Stimulated activated naive CD4-positive, alpha-beta T cell treated with Interleukin-2 at 50 U/mL for 16 hours (primary cell): ENCODE measurements around the gene CTSO.
"Not testable (repeated sequence)": the region's sequence is repeated elsewhere in the genome, so short reads cannot be mapped to it uniquely, and the experiment has no call there.

ENCODE experiments used
- DNase-seq: peaks from one replicate; lab custom pipeline; 2025; lab: John Stamatoyannopoulos, UW

The CTSO gene

DNA sequence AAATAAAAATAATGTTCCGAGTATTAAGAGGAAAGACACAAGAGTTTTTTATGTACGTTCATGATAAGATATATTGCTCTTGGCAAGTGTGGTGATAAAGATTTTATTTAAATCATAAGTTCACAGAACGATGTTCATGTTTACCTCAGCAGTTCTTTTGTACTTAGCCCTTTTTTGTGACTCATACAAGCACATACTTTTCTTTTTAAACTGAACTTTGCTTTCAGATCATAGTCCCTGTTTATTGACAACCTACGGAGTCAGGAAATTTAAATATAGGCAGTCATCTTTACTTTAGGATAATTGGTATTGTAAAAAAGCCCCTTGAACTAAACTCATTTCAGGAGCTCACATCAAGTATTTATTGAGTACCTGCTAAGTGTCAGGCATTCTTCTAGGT lies 1.3 kb upstream of the CTSO start:
- DNase-seq = no peak

DNA sequence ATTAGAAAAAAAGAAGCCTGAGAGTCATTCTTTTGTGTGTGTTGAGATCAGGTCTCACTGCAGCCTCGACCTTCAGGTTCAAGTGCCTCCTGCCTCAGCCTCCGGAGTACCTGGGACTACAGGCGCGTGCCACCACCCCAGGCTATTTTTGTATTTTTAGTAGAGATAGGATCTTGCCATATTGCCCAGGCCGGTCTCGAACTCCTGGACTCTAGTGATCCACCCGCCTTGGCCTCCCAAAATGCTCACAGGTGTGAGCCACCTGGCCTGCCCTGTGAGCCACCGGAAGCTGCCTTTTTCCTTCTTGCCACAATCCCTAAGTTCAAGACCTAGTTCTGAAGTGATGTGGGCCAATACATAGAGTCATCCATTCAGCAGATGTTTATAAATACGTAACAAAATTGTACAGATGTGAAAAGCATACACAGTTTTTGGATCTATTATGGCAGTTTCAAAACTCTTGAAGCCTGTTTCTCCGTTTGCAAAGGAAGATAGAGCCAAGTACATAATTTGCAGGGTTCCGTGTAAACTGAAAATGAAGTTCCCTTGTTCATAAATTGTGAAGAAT lies 536 bp upstream of the CTSO start:
- DNase-seq = no peak

DNA sequence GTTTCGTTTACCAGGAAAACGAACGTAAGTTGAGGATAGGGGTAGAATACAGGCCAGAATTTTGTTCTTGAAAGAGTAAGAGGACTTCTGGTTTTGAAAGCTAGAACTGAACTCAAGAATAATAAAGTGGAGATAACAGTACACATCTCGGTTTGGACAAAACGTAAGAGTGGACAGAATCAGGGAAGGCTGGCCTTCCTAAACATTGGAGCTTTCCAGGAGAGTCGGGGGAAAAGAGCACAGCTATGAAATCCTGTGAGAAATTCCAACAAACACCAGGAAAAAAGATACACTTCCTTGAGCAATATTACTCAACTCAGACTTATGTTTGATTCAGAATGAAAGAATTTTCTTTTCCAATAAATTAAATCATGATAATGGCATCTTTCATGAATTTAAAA lies 1.2 kb downstream of the CTSO start:
- DNase-seq = no peak

DNA sequence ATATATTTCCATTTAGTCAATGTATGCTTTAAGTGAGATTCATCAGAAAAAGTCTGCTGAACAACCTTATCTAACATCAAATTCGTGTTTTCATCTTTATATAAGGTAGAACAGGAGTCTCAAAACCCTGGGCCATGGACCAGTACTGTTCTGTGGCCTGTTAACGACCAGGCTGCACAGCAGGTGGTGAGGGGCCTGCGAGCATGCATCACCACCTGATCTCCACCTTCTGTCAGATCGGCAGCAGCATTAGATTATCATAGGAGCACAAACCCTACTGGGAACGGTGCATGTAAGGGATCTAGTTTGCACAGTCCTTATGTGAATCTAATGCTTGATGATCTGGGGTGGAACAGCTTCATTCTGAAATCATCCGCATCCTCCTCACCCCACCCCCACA lies 3.2 kb downstream of the CTSO start:
- no peak for DNase-seq

- DNase-seq = no peak
Measured at GRCh38 chr4:155948541-155948940, 5.1 kb downstream of the CTSO start.

- DNase-seq = no peak
Measured at GRCh38 chr4:155946486-155946885, 7.2 kb downstream of the CTSO start.

- DNase-seq = no peak
Measured at GRCh38 chr4:155944516-155944915, 9.2 kb downstream of the CTSO start.

DNA sequence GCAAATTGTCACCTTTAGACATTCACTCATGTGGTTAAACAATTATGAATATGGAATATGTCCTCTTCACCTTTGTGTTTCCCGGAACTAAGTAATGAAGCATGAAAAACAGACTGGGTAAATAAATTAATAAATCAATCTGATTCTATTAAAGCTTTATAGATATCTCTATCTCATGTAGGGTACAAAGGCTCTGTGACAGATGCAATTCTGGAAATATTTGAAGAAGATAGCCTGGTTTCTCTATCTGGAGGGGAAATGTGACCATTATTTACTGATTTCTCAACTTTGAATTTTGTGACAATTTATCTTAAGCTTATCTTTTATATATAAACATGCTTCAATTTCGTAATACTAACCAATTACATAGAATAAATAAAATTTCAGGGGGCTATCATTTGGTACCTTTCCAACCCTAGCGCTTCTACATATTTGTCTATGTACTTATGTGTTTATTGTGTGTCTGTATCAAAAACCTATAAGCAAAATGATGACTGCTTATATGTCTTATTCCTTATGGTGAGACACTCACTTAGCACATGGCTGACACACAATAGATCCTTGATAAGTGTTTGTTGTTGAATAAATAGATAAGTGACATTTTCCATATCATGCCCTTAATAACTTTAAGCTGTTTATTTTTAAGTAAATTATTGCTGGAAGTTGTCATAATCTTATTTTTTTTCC lies 9.9 kb downstream of the CTSO start:
- no peak for DNase-seq

GRCh38 chr4:155941820-155942219 lies 11.8 kb downstream of the CTSO start:
- no peak for DNase-seq

DNA sequence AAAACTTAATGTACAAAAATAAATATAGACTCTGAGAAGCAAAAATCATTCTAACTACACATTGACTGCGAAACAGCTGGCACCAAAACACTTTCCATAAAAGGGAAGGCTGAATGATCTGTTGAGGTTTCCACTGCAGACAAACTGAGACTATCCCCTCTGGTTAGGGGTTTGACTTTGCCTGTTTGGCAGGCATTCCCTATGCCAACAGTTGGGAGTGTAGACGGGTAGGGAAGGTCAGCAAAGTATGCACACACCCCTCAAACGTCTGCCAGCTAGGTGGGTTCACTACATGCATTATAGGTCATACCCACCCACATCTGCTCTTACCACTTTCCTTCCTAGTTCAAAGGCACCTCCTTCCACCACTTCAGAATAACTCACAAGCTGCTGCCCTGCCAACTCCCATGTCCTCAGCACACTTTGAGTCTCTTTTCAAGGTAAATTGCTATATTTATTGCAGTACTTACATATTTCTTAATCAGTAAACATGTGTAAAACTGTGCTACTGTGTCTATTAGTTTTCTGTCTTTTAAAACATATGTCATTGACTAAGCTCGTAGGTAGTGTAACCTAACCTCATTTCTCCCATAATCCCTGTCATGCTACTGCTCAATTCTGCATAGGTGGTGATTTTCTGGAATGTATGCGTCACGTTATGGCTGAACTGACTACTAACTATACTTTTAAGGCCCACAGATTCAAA lies 12.4 kb downstream of the CTSO start:
- no peak for DNase-seq

DNA sequence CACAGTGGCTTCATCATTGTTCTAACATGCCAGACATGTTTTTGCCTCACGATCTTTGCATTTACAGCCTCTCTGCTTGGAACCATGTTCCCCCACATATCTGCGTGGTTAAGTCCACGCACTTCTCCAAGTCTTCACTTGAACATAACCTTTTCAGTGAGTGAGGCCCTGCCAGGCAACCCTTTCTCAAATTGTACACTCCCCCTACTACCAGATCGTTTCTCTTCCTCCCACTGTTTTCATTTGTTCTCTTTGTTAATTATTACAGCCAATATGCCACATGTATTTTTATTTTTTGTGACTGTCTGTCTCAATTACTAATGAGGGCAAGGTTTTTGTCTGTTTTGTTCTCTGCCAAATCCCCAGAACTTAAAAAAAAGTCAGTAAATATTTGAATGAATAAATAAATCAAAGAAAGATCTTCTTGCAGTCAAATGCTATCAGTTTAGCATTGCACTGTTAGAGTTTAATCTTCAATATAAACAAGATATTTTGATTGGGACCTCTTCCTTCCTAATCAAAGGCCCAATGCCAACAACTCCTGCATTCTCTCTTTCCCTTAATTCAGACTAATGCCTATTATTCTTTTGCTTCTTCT lies 18.2 kb downstream of the CTSO start:
- no peak for DNase-seq

DNA sequence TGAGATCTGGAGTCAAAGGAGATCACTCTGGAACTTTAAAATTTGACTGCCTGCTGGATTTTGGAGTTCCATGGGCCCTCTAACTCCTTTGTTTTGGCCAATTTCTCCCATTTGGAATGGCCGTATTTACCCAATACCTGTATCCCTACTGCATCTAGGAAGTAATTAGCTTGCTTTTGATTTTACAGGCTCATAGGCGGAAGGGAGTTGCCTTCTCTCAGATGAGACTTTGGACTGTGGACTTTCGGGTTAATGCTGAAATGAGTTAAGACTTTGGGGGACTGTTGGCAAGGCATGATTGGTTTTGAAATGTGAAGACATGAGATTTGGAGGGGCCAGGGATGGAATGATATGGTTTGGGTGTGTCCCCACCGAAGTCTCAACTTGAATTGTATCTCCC lies 19.0 kb downstream of the CTSO start:
- DNase-seq = not testable (repeated sequence)

- no peak for DNase-seq
Measured at GRCh38 chr4:155931634-155932033, 22.0 kb downstream of the CTSO start.

DNA sequence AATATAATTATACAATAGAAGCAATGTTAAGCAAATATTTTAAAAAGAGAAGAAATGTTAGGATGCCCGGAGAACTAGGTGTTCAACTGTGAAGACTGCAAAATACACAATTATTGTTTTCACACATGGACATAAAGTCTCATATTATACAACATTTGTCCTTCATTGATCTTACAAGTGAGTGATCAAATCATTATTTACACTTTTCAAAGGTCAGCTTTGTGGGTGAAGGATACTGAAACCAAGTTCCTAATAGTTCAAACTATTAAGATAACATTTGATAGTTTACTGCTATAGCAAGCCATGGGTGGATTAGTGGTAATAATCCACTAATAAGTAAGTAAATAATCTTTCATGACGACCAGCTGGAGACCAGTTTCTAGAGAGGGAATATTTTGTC lies 23.3 kb downstream of the CTSO start:
- no peak for DNase-seq

GRCh38 chr4:155929833-155930232 lies 23.8 kb downstream of the CTSO start:
- DNase-seq = no peak

- no peak for DNase-seq
Measured at GRCh38 chr4:155924637-155925036, 29.0 kb downstream of the CTSO start.

DNA sequence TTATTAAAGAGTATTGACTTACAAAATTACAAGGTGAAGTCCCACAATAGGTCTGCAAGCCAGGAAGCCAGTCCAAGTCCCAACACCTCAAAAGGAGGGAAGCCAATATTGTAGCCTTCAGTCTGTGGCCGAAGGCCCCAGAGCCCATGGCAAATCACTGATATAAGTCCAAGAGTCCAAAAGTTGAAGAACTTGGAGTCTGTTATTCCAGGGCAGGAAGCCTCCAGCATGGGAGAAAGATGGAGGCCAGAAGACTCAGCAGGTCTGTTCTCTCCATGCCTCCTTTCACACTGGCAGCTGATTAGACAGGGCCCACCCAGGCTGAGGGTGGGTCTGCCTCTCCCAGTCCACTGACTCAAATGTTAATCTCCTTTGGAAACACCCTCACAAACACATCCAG lies 32.1 kb downstream of the CTSO start:
- DNase-seq = no peak

DNA sequence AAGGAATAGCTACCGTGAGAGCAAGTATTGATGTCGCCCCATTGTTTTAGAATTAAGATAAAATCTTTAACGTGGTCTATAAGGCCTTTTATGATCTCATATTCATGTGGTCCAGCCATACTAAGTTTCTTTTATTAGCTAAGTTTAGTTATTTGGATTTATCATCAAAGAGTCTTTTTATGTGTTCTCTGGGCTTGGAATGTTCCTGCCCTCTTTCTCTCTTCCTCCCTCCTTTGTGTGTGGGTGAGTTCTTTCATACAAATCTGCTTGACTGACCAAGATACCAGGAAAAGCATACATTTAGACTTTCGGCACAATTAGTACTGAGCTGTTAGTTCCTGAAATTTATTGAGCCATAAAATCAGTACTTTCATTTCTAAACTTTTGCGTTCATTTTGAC lies 38.9 kb downstream of the CTSO start:
- DNase-seq = no peak

GRCh38 chr4:155911905-155912304 lies 41.8 kb downstream of the CTSO start:
- DNase-seq = no peak

- DNase-seq = no peak
Measured at GRCh38 chr4:155909615-155910226, 43.9 kb downstream of the CTSO start.

DNA sequence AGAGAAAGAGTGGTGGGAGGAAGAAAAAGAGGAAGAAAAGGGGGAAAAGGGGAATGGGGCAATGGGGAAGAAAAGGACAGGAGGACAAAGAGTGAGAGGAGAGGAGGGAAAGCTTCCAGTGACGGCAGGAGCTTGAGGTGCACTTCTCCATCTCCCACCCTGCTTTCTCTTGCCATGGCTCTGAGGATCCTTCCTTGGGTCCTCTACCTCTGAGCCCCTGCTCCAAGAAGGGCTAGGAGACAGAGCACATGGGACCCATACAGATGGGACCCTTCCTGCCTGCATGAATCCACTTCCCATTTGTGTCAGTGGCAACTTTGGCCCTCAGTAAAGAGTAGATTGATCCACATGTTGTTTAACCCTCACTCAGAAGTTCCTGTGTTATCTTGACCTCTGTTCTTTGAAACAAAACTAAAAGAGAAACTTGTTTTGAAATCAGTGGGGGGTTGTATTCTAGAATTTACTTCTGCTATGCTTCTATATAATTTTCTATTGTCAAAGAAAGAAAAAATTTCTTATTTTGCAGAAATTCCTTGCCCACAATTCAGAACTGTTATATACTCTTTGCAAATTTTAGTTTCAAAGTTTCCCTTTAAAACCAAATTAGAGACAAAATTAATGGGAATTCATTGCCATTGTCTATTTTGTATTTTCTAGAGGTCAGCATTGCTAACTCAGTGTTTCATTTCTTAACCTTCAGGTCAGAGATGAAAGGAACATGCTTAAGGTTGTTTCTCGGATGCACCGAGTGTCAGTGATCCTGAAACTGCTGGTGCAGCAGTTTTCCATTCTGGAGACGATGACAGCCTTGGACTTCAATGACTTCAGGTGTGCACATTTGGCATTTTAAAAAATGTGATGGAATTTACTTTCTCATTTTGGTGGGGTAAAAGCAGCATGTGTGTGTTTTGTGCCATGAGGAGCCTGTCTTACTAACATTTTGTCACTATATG lies 45.2 kb downstream of the CTSO start:
- DNase-seq = no peak

DNA sequence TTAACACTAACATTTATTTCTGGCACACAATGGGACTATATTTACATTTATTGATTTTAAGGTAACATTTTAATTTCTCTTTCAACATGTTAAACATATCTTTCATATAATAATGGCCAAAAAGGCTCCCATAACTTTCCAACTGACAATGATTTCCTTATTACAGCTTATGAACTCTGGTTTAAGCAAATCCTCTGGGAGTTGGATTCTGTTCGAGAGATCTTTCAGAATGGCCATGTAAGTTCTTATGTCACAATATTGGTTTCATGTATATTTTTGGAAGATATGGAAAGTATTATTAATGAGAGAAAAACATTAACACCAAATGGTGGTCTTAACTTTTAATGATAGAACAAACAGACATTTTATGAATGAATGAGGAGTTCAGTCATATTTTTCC lies 46.1 kb downstream of the CTSO start:
- no peak for DNase-seq
